ENCODE measurements around the gene FKBP14. TPM values are rescaled to one million over a fixed set of nuclear protein-coding genes. Genes with fewer than 3 reads are reported as not detected.

The FKBP14 gene, protein sequence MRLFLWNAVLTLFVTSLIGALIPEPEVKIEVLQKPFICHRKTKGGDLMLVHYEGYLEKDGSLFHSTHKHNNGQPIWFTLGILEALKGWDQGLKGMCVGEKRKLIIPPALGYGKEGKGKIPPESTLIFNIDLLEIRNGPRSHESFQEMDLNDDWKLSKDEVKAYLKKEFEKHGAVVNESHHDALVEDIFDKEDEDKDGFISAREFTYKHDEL
- polyA plus RNA-seq, result 4.1 and 8.5 TPM in 2 replicates

DNA sequence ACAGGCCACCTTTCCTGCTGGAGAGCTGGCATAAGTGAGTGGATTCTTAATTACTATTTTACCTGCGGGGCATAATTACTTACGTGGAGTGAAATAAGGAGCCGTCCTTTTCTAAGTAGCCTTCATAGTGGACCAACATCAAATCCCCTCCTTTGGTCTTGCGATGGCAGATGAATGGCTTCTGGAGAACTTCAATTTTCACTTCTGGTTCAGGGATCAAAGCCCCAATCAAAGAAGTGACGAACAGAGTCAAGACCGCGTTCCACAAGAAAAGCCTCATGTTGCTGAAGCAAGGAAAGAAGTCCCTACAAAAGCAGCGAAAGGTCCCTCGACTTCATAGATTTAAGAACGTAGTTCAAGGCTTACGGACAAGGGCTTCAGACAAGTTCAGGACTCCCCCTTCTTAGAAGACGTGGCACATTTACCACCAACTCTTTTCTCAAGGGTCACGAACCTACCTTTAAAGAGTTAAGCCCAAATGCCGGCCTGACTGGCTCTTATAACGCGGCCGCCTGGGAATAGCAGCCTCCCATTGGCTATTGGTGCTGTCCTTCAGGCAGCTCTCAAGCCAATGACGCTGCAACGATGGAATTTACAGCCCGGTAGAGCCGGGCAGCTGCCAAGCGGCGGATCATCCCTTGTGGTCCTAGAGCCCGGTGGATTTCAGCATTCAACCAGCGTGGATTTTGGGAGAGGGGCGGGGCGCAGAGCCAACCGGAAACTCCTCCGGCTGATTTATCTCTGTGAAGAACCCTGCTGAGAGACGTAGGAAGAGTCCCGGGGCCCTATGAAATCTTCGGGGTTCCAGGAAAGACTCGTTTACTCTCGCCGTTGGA, at the start of gene FKBP14:
Gene FKBP14, minus strand, starts transcription at position 474 of the 836 bp plus-strand sequence. Its CDS starts 194 bp downstream, at position 280.

DNA sequence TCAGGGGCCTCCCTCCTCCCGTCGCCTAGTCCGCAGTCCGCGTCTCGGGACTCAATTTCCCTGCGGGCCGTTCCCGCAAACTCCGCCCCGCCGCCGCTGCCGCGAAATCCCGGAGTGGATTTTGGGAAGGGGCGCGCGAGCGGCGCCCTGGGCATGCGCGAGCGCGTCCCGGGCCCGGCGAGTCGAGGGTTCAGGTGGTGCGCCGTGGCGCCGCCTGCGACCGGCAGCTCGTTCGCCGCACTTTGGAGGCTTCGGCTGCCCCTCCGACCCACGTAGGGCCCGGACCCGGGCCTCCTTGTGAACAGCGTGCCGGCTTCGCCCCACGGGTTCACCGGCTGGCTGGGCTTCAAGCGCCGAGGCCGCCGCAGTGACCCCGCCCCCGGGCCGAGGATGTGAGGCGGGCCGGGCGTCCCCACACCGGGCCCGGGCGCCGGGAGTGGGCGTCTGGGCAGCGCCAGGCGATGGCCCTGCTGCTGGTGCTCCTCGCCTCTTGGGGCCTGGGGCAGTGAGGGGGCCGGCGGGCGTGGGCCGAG, 1.8 kb upstream of the FKBP14 start, which contains the start of gene PLEKHA8:
Gene PLEKHA8, plus strand, starts transcription at position 197 of the 533 bp plus-strand sequence. CDS start 351 bp downstream, outside the sequence.

DNA sequence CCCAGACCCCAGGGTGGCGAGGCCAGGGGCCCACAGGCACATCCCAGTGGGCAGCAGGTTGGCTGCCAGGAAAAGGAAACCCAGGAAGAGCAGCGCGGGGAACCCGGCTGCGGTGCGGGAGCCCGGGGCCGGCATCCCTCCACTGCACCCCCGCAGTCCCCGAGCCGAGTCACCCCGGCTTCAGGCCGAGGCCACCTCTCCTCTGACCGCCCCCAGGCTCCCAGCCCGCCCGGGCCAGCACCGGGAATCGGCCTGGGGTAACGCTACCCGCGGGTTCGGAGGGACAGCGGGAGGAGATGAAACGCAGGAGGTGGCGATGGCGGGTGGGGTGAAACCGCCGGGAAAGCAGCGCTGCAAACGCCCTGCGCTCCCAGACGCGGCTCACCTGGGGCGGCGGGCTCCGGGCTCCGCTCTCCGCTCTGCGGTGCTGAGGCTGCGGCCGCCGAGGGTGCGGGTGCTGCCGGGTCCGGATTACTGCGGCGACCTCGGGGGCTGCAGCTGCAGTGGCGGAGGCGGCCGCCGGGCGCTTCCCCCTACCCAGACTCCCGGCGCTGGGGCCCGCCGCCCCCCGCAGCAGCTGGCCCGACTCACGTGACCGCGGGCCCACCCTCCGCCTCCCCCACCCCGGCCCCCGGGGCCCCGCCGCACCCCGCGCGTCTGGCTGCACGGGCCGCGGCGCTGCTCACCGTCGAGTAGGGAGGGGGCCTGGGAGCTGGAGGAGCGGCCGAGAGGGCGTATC, 37.1 kb downstream of the FKBP14 start, which contains the start of gene SCRN1:
Gene SCRN1, minus strand, starts transcription at position 545 of the 739 bp plus-strand sequence. CDS start 20,734 bp downstream, outside the sequence.

Other genes with a start within 250 kb of the FKBP14 start
- gene WIPF3, start 220.2 kb downstream of the FKBP14 start, polyA plus RNA-seq, result 1.0 and 2.4 TPM in 2 replicates
- 22.5 and 28.2 TPM in 2 replicates for gene SCRN1, start 36.9 kb downstream of the FKBP14 start, polyA plus RNA-seq
- gene PLEKHA8, start 1.7 kb upstream of the FKBP14 start, polyA plus RNA-seq, result 0.98 and 5.1 TPM in 2 replicates
- 13.1 and 24.7 TPM in 2 replicates for gene MTURN, start 108.3 kb upstream of the FKBP14 start, polyA plus RNA-seq

Measured in Purkinje cell (primary cell).